ENCODE results near the gene SYCE3.

SYCE3 gene

GRCh38 chr22:50530877-50531545, 31.7 kb downstream of the SYCE3 start:
- Mint-ChIP-seq H3K4me3 (peak overlapping the region; percentile 93 to 99), H3K36me3 (peaks cover 29% of the 10 kb centered on the region in 2 donors), H3K27ac (peak overlapping the region; percentile 100), H3K9me3 (no peaks in the 10 kb centered on the region), H3K27me3 (no peaks in the 10 kb centered on the region), H3K4me1 (peaks cover 45 to 60% of the 10 kb centered on the region in 2 donors)
- DNase-seq = peak; percentile 85
- peak; percentile 55 for ATAC-seq (replicated peaks)

GRCh38 chr22:50530580-50530876, 32.2 kb downstream of the SYCE3 start:
- Mint-ChIP-seq H3K36me3 (peaks cover 29% of the 10 kb centered on the region in 2 donors), H3K4me1 (peaks cover 45 to 62% of the 10 kb centered on the region in 2 donors), H3K9me3 (no peaks in the 10 kb centered on the region), H3K27me3 (no peaks in the 10 kb centered on the region), H3K27ac (peak overlapping the region; percentile 100), H3K4me3 (peak overlapping the region; percentile 93 to 99)
- DNase-seq (no peak), ATAC-seq (replicated peaks) (peak; percentile 2 to 7)

- peak within 1 kb of the TSS; percentile 93 to 99 for H3K4me3 Mint-ChIP-seq
- DNase-seq = peak; percentile 80
- peak within 1 kb of the TSS; percentile 100 for H3K27ac Mint-ChIP-seq
- H3K4me1 Mint-ChIP-seq = peaks cover 45 to 67% of the 10 kb centered on the region in 2 donors
- no peaks in the 10 kb centered on the region for H3K27me3 Mint-ChIP-seq
- ATAC-seq (replicated peaks) = peak; percentile 33 to 35
- no peaks in the 10 kb centered on the region for H3K9me3 Mint-ChIP-seq
- H3K36me3 Mint-ChIP-seq = peaks cover 29 to 33% of the 10 kb centered on the region in 2 donors
Measured at GRCh38 chr22:50529897-50530579, 32.7 kb downstream of the SYCE3 start, which contains the start of gene TYMP. Gene TYMP (minus strand): TSS chr22:50530012. CDS start chr22:50529709, 303 bp downstream.

GRCh38 chr22:50529416-50529896, 33.3 kb downstream of the SYCE3 start:
- no peak for ATAC-seq (replicated peaks)
- H3K9me3 Mint-ChIP-seq = no peaks in the 10 kb centered on the region
- peaks cover 35 to 39% of the 10 kb centered on the region in 2 donors for H3K36me3 Mint-ChIP-seq
- H3K4me1 Mint-ChIP-seq = peaks cover 48 to 68% of the 10 kb centered on the region in 2 donors
- DNase-seq = no peak
- no peaks in the 10 kb centered on the region for H3K27me3 Mint-ChIP-seq
- peak overlapping the region; percentile 94 for H3K27ac Mint-ChIP-seq
- H3K4me3 Mint-ChIP-seq = peak overlapping the region; percentile 87 to 93

GRCh38 chr22:50528682-50529415, 33.9 kb downstream of the SYCE3 start:
- DNase-seq (no peak), ATAC-seq (replicated peaks) (no peak)
- Mint-ChIP-seq H3K4me3 (peak overlapping the region; percentile 87 to 93), H3K4me1 (peaks cover 49 to 68% of the 10 kb centered on the region in 2 donors), H3K36me3 (peaks cover 39 to 43% of the 10 kb centered on the region in 2 donors), H3K27me3 (no peaks in the 10 kb centered on the region), H3K27ac (peak overlapping the region; percentile 94), H3K9me3 (no peaks in the 10 kb centered on the region)

GRCh38 chr22:50527921-50528681, 34.6 kb downstream of the SYCE3 start:
- H3K36me3 Mint-ChIP-seq = peaks cover 42 to 44% of the 10 kb centered on the region in 2 donors
- H3K4me3 Mint-ChIP-seq = peak overlapping the region; percentile 87 to 93
- peaks cover 44 to 72% of the 10 kb centered on the region in 2 donors for H3K4me1 Mint-ChIP-seq
- no peaks in the 10 kb centered on the region for H3K27me3 Mint-ChIP-seq
- no peaks in the 10 kb centered on the region for H3K9me3 Mint-ChIP-seq
- DNase-seq (no peak), ATAC-seq (replicated peaks) (no peak)
- H3K27ac Mint-ChIP-seq = peak overlapping the region; percentile 94

- peaks cover 40 to 70% of the 10 kb centered on the region in 2 donors for H3K4me1 Mint-ChIP-seq
- peak overlapping the region; percentile 87 to 93 for H3K4me3 Mint-ChIP-seq
- peak; percentile 70 for DNase-seq
- peaks cover 46 to 47% of the 10 kb centered on the region in 2 donors for H3K36me3 Mint-ChIP-seq
- H3K27ac Mint-ChIP-seq = peak overlapping the region; percentile 94
- no peaks in the 10 kb centered on the region for H3K27me3 Mint-ChIP-seq
- ATAC-seq (replicated peaks) = peak; percentile 22 to 23
- no peaks in the 10 kb centered on the region for H3K9me3 Mint-ChIP-seq
Measured at GRCh38 chr22:50526834-50527801, 35.6 kb downstream of the SYCE3 start.

- peak overlapping the region; percentile 92 to 93 for H3K4me3 Mint-ChIP-seq
- H3K9me3 Mint-ChIP-seq = no peaks in the 10 kb centered on the region
- peak overlapping the region; percentile 94 for H3K27ac Mint-ChIP-seq
- ATAC-seq (replicated peaks) = peak; percentile 28 to 37
- H3K4me1 Mint-ChIP-seq = peaks cover 40 to 70% of the 10 kb centered on the region in 2 donors
- DNase-seq = peak; percentile 86
- H3K27me3 Mint-ChIP-seq = no peaks in the 10 kb centered on the region
- H3K36me3 Mint-ChIP-seq = peaks cover 49 to 50% of the 10 kb centered on the region in 2 donors
Measured at GRCh38 chr22:50526108-50526833, 36.4 kb downstream of the SYCE3 start.

- DNase-seq (no peak), ATAC-seq (replicated peaks) (no peak)
- Mint-ChIP-seq H3K4me3 (peak overlapping the region; percentile 92 to 93), H3K9me3 (no peaks in the 10 kb centered on the region), H3K27ac (peak overlapping the region; percentile 96), H3K4me1 (peaks cover 38 to 66% of the 10 kb centered on the region in 2 donors), H3K27me3 (no peaks in the 10 kb centered on the region), H3K36me3 (peaks cover 49 to 53% of the 10 kb centered on the region in 2 donors)
Measured at GRCh38 chr22:50525858-50526107, 36.9 kb downstream of the SYCE3 start.

GRCh38 chr22:50525104-50525857, 37.4 kb downstream of the SYCE3 start, which contains the start of gene SCO2:
Gene SCO2 (minus strand): TSS chr22:50525598. CDS start chr22:50524411, 1,187 bp downstream.
- Mint-ChIP-seq H3K36me3 (peaks cover 52 to 54% of the 10 kb centered on the region in 2 donors), H3K27me3 (no peaks in the 10 kb centered on the region), H3K9me3 (no peaks in the 10 kb centered on the region), H3K4me1 (peaks cover 38 to 66% of the 10 kb centered on the region in 2 donors), H3K4me3 (peak within 1 kb of the TSS; percentile 92 to 93), H3K27ac (peak within 1 kb of the TSS; percentile 96)
- peak; percentile 96 for DNase-seq
- peak; percentile 57 for ATAC-seq (replicated peaks)

GRCh38 chr22:50524676-50525103, 38.0 kb downstream of the SYCE3 start:
- peaks cover 56 to 57% of the 10 kb centered on the region in 2 donors for H3K36me3 Mint-ChIP-seq
- ATAC-seq (replicated peaks) = no peak
- H3K27ac Mint-ChIP-seq = peak overlapping the region; percentile 96
- H3K4me1 Mint-ChIP-seq = peaks cover 38 to 66% of the 10 kb centered on the region in 2 donors
- no peaks in the 10 kb centered on the region for H3K27me3 Mint-ChIP-seq
- peak overlapping the region; percentile 92 to 93 for H3K4me3 Mint-ChIP-seq
- H3K9me3 Mint-ChIP-seq = no peaks in the 10 kb centered on the region
- no peak for DNase-seq
